DMS53 treated with DMSO at 0.1 percent for 48 hours (cell line): ENCODE measurements around the gene MAPK12.

ENCODE experiments used
- DNase-seq: peaks from one replicate; lab custom pipeline; 2025; ENCODE audit not compliant: unreplicated experiment; lab: John Stamatoyannopoulos, UW

Gene MAPK12

GRCh38 chr22:50299785-50300619, 38.5 kb upstream of the MAPK12 start:
- no peak for DNase-seq

GRCh38 chr22:50298937-50299784, 37.7 kb upstream of the MAPK12 start:
- DNase-seq = no peak

- DNase-seq = no peak
Measured at GRCh38 chr22:50298266-50298637, 36.8 kb upstream of the MAPK12 start.

GRCh38 chr22:50297510-50298265, 36.2 kb upstream of the MAPK12 start:
- no peak for DNase-seq

GRCh38 chr22:50296658-50297490, 35.4 kb upstream of the MAPK12 start:
- DNase-seq = no peak

- DNase-seq = no peak
Measured at GRCh38 chr22:50294319-50294656, 32.8 kb upstream of the MAPK12 start.

- DNase-seq = peak; percentile 50
Measured at GRCh38 chr22:50293441-50294318, 32.2 kb upstream of the MAPK12 start.

GRCh38 chr22:50292643-50293440, 31.4 kb upstream of the MAPK12 start:
- no peak for DNase-seq

GRCh38 chr22:50289942-50290630, 28.6 kb upstream of the MAPK12 start:
- no peak for DNase-seq

- DNase-seq = no peak
Measured at GRCh38 chr22:50289151-50289941, 27.9 kb upstream of the MAPK12 start.

- no peak for DNase-seq
Measured at GRCh38 chr22:50287731-50288130, 26.2 kb upstream of the MAPK12 start.

- DNase-seq = no peak
Measured at GRCh38 chr22:50286701-50287318, 25.3 kb upstream of the MAPK12 start.

GRCh38 chr22:50286275-50286674, 24.8 kb upstream of the MAPK12 start:
- DNase-seq = no peak

GRCh38 chr22:50285568-50286229, 24.2 kb upstream of the MAPK12 start:
- no peak for DNase-seq

GRCh38 chr22:50284479-50284878, 23.0 kb upstream of the MAPK12 start:
- no peak for DNase-seq

GRCh38 chr22:50283821-50284220, 22.3 kb upstream of the MAPK12 start:
- DNase-seq = no peak
